ENCODE results near the gene PRKCE.
"Not testable (repeated sequence)": the region's sequence is repeated elsewhere in the genome, so short reads cannot be mapped to it uniquely, and the experiment has no call there.

Gene PRKCE

GRCh38 chr2:45708501-45708900 is 57.0 kb downstream of the PRKCE start:
- peaks cover 0 to 3% of the 10 kb centered on the region in 2 donors for H3K36me3 ChIP-seq (ENCODE audit: control insufficient read depth in 2 of 2, insufficient read depth in 2 of 2, low read length in 2 of 2)
- H3K4me1 ChIP-seq (ENCODE audit: control insufficient read depth in 2 of 2, insufficient read depth in 2 of 2, low read length in 2 of 2), result no peaks in the 10 kb centered on the region
- no peak overlapping the region for H3K9ac ChIP-seq (ENCODE audit: low read depth in 1 of 2, low read length in 2 of 2)

GRCh38 chr2:45709137-45709536 is 57.7 kb downstream of the PRKCE start:
- Histone ChIP-seq H3K4me3 (ENCODE audit: low read length in 2 of 2) (no peak overlapping the region), H3K9me3 (ENCODE audit: control insufficient read depth in 2 of 2, low read length in 2 of 2) (no peaks in the 10 kb centered on the region), H3K27ac (ENCODE audit: low read depth in 2 of 2, low read length in 2 of 2) (no peak overlapping the region), H3K36me3 (ENCODE audit: control insufficient read depth in 2 of 2, insufficient read depth in 2 of 2, low read length in 2 of 2) (peaks cover 0 to 3% of the 10 kb centered on the region in 2 donors), H3K4me1 (ENCODE audit: control insufficient read depth in 2 of 2, insufficient read depth in 2 of 2, low read length in 2 of 2) (no peaks in the 10 kb centered on the region), H3K9ac (ENCODE audit: low read depth in 1 of 2, low read length in 2 of 2) (no peak overlapping the region), H3K27me3 (ENCODE audit: control insufficient read depth in 2 of 2, insufficient read depth in 2 of 2, low read length in 2 of 2) (no peaks in the 10 kb centered on the region)

More at GRCh38 chr2:45708501-45708900, 57.0 kb downstream of the PRKCE start:
- H3K9me3 ChIP-seq (ENCODE audit: control insufficient read depth in 2 of 2, low read length in 2 of 2), result no peaks in the 10 kb centered on the region
- H3K27me3 ChIP-seq (ENCODE audit: control insufficient read depth in 2 of 2, insufficient read depth in 2 of 2, low read length in 2 of 2), result no peaks in the 10 kb centered on the region
- H3K4me3 ChIP-seq (ENCODE audit: low read length in 2 of 2), result no peak overlapping the region
- H3K27ac ChIP-seq (ENCODE audit: low read depth in 2 of 2, low read length in 2 of 2), result no peak overlapping the region

- no peaks in the 10 kb centered on the region for H3K9me3 ChIP-seq (ENCODE audit: control insufficient read depth in 2 of 2, low read length in 2 of 2)
- no peak overlapping the region for H3K27ac ChIP-seq (ENCODE audit: low read depth in 2 of 2, low read length in 2 of 2)
- H3K4me1 ChIP-seq (ENCODE audit: control insufficient read depth in 2 of 2, insufficient read depth in 2 of 2, low read length in 2 of 2), result no peaks in the 10 kb centered on the region
- H3K36me3 ChIP-seq (ENCODE audit: control insufficient read depth in 2 of 2, insufficient read depth in 2 of 2, low read length in 2 of 2), result peaks cover 0 to 3% of the 10 kb centered on the region in 2 donors
- H3K27me3 ChIP-seq (ENCODE audit: control insufficient read depth in 2 of 2, insufficient read depth in 2 of 2, low read length in 2 of 2), result no peaks in the 10 kb centered on the region
- H3K4me3 ChIP-seq (ENCODE audit: low read length in 2 of 2), result no peak overlapping the region
- no peak overlapping the region for H3K9ac ChIP-seq (ENCODE audit: low read depth in 1 of 2, low read length in 2 of 2)
Measured at GRCh38 chr2:45710468-45710867, 59.0 kb downstream of the PRKCE start.

GRCh38 chr2:45711224-45711623 is 59.7 kb downstream of the PRKCE start:
- no peaks in the 10 kb centered on the region for H3K27me3 ChIP-seq (ENCODE audit: control insufficient read depth in 2 of 2, insufficient read depth in 2 of 2, low read length in 2 of 2)
- H3K4me3 ChIP-seq (ENCODE audit: low read length in 2 of 2), result no peak overlapping the region
- peaks cover 0 to 3% of the 10 kb centered on the region in 2 donors for H3K36me3 ChIP-seq (ENCODE audit: control insufficient read depth in 2 of 2, insufficient read depth in 2 of 2, low read length in 2 of 2)
- H3K4me1 ChIP-seq (ENCODE audit: control insufficient read depth in 2 of 2, insufficient read depth in 2 of 2, low read length in 2 of 2), result no peaks in the 10 kb centered on the region
- H3K9me3 ChIP-seq (ENCODE audit: control insufficient read depth in 2 of 2, low read length in 2 of 2), result no peaks in the 10 kb centered on the region
- H3K9ac ChIP-seq (ENCODE audit: low read depth in 1 of 2, low read length in 2 of 2), result no peak overlapping the region
- no peak overlapping the region for H3K27ac ChIP-seq (ENCODE audit: low read depth in 2 of 2, low read length in 2 of 2)

GRCh38 chr2:45712570-45712969 is 61.1 kb downstream of the PRKCE start:
- peaks cover 0 to 3% of the 10 kb centered on the region in 2 donors for H3K36me3 ChIP-seq (ENCODE audit: control insufficient read depth in 2 of 2, insufficient read depth in 2 of 2, low read length in 2 of 2)
- no peaks in the 10 kb centered on the region for H3K4me1 ChIP-seq (ENCODE audit: control insufficient read depth in 2 of 2, insufficient read depth in 2 of 2, low read length in 2 of 2)
- H3K9ac ChIP-seq (ENCODE audit: low read depth in 1 of 2, low read length in 2 of 2), result no peak overlapping the region
- H3K4me3 ChIP-seq (ENCODE audit: low read length in 2 of 2), result no peak overlapping the region
- no peaks in the 10 kb centered on the region for H3K27me3 ChIP-seq (ENCODE audit: control insufficient read depth in 2 of 2, insufficient read depth in 2 of 2, low read length in 2 of 2)
- H3K27ac ChIP-seq (ENCODE audit: low read depth in 2 of 2, low read length in 2 of 2), result no peak overlapping the region
- H3K9me3 ChIP-seq (ENCODE audit: control insufficient read depth in 2 of 2, low read length in 2 of 2), result no peaks in the 10 kb centered on the region

GRCh38 chr2:45713136-45713535 is 61.7 kb downstream of the PRKCE start:
- no peaks in the 10 kb centered on the region for H3K9me3 ChIP-seq (ENCODE audit: control insufficient read depth in 2 of 2, low read length in 2 of 2)
- no peaks in the 10 kb centered on the region for H3K4me1 ChIP-seq (ENCODE audit: control insufficient read depth in 2 of 2, insufficient read depth in 2 of 2, low read length in 2 of 2)
- no peaks in the 10 kb centered on the region for H3K27me3 ChIP-seq (ENCODE audit: control insufficient read depth in 2 of 2, insufficient read depth in 2 of 2, low read length in 2 of 2)
- H3K9ac ChIP-seq (ENCODE audit: low read depth in 1 of 2, low read length in 2 of 2), result no peak overlapping the region
- H3K4me3 ChIP-seq (ENCODE audit: low read length in 2 of 2), result no peak overlapping the region
- H3K36me3 ChIP-seq (ENCODE audit: control insufficient read depth in 2 of 2, insufficient read depth in 2 of 2, low read length in 2 of 2), result no peaks in the 10 kb centered on the region
- H3K27ac ChIP-seq (ENCODE audit: low read depth in 2 of 2, low read length in 2 of 2), result no peak overlapping the region

- Histone ChIP-seq H3K4me1 (ENCODE audit: control insufficient read depth in 2 of 2, insufficient read depth in 2 of 2, low read length in 2 of 2) (no peaks in the 10 kb centered on the region), H3K9ac (ENCODE audit: low read depth in 1 of 2, low read length in 2 of 2) (no peak overlapping the region), H3K27ac (ENCODE audit: low read depth in 2 of 2, low read length in 2 of 2) (no peak overlapping the region), H3K36me3 (ENCODE audit: control insufficient read depth in 2 of 2, insufficient read depth in 2 of 2, low read length in 2 of 2) (no peaks in the 10 kb centered on the region), H3K9me3 (ENCODE audit: control insufficient read depth in 2 of 2, low read length in 2 of 2) (no peaks in the 10 kb centered on the region), H3K4me3 (ENCODE audit: low read length in 2 of 2) (no peak overlapping the region), H3K27me3 (ENCODE audit: control insufficient read depth in 2 of 2, insufficient read depth in 2 of 2, low read length in 2 of 2) (no peaks in the 10 kb centered on the region)
Measured at GRCh38 chr2:45713591-45713990, 62.1 kb downstream of the PRKCE start.

- no peak overlapping the region for H3K27ac ChIP-seq (ENCODE audit: low read depth in 2 of 2, low read length in 2 of 2)
- H3K9me3 ChIP-seq (ENCODE audit: control insufficient read depth in 2 of 2, low read length in 2 of 2), result no peaks in the 10 kb centered on the region
- H3K4me1 ChIP-seq (ENCODE audit: control insufficient read depth in 2 of 2, insufficient read depth in 2 of 2, low read length in 2 of 2), result no peaks in the 10 kb centered on the region
- no peaks in the 10 kb centered on the region for H3K27me3 ChIP-seq (ENCODE audit: control insufficient read depth in 2 of 2, insufficient read depth in 2 of 2, low read length in 2 of 2)
- H3K9ac ChIP-seq (ENCODE audit: low read depth in 1 of 2, low read length in 2 of 2), result no peak overlapping the region
- no peak overlapping the region for H3K4me3 ChIP-seq (ENCODE audit: low read length in 2 of 2)
- no peaks in the 10 kb centered on the region for H3K36me3 ChIP-seq (ENCODE audit: control insufficient read depth in 2 of 2, insufficient read depth in 2 of 2, low read length in 2 of 2)
Measured at GRCh38 chr2:45714679-45715078, 63.2 kb downstream of the PRKCE start.

GRCh38 chr2:45715601-45716379 is 64.3 kb downstream of the PRKCE start:
- no peak overlapping the region for H3K9ac ChIP-seq (ENCODE audit: low read depth in 1 of 2, low read length in 2 of 2)
- no peaks in the 10 kb centered on the region for H3K9me3 ChIP-seq (ENCODE audit: control insufficient read depth in 2 of 2, low read length in 2 of 2)
- no peaks in the 10 kb centered on the region for H3K36me3 ChIP-seq (ENCODE audit: control insufficient read depth in 2 of 2, insufficient read depth in 2 of 2, low read length in 2 of 2)
- no peak overlapping the region for H3K27ac ChIP-seq (ENCODE audit: low read depth in 2 of 2, low read length in 2 of 2)
- H3K4me1 ChIP-seq (ENCODE audit: control insufficient read depth in 2 of 2, insufficient read depth in 2 of 2, low read length in 2 of 2), result no peaks in the 10 kb centered on the region
- no peak overlapping the region for H3K4me3 ChIP-seq (ENCODE audit: low read length in 2 of 2)
- no peaks in the 10 kb centered on the region for H3K27me3 ChIP-seq (ENCODE audit: control insufficient read depth in 2 of 2, insufficient read depth in 2 of 2, low read length in 2 of 2)

- not testable (repeated sequence) for H3K27ac ChIP-seq (ENCODE audit: low read depth in 2 of 2, low read length in 2 of 2); H3K27me3 ChIP-seq (ENCODE audit: control insufficient read depth in 2 of 2, insufficient read depth in 2 of 2, low read length in 2 of 2); H3K4me3 ChIP-seq (ENCODE audit: low read length in 2 of 2); H3K4me1 ChIP-seq (ENCODE audit: control insufficient read depth in 2 of 2, insufficient read depth in 2 of 2, low read length in 2 of 2); H3K9ac ChIP-seq (ENCODE audit: low read depth in 1 of 2, low read length in 2 of 2); H3K36me3 ChIP-seq (ENCODE audit: control insufficient read depth in 2 of 2, insufficient read depth in 2 of 2, low read length in 2 of 2); H3K9me3 ChIP-seq (ENCODE audit: control insufficient read depth in 2 of 2, low read length in 2 of 2)
Measured at GRCh38 chr2:45716432-45716831, 65.0 kb downstream of the PRKCE start.
